ENCODE measurements around the gene ZC3HAV1. TPM values are rescaled to one million over a fixed set of nuclear protein-coding genes. Genes with fewer than 3 reads are reported as not detected.

The ZC3HAV1 gene
- total and polyA plus RNA-seq, 2 experiments from 2014 or later = 24.8 to 56.8 TPM

DNA sequence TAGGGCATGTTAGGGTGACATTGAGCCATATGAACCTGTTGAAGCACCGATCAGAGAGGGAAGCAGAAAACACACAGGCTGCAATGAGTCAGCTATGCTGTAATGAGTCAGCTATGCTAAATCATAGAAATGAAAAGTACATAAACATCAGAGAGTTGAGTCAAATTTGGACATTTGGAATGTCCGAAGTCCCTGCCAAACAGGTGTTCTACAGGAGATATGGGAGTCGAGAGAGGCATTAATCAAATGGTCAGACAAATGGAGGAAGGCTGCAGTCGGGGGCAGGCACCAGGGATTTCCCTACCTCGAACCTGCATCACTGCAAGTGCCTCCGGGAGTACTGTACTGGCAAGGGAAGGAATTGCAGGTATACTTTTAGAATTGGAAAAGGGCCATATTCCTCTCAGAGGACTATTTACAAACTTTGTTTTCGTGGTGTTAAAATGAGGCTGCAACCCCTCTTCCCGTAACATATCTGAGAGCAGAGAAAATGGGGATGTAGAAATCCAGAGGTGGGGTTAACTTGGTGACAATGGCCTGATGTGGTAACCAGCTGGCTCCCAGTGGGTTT lies 8.8 kb upstream of the ZC3HAV1 start:
- Histone ChIP-seq H3F3A (replicated peaks; ENCODE audit: low read depth) (no peaks in the 10 kb centered on the region), H3K4me1 (ENCODE audit: insufficient read depth) (no peaks in the 10 kb centered on the region), H3K79me2 (replicated peaks; ENCODE audit: insufficient read depth) (no peaks in the 10 kb centered on the region), H3K36me3 (ENCODE audit: insufficient read depth) (no peaks in the 10 kb centered on the region), H2AFZ (peak overlapping the region; percentile 96), H3K9me2 (ENCODE audit: insufficient read depth) (0 out of 2 replicates have a peak, but pooled peaks cover 2% of the 10 kb centered on the region), H3K27ac (ENCODE audit: low read depth) (no peak overlapping the region), H3K27me3 (ENCODE audit: insufficient read depth) (no peaks in the 10 kb centered on the region), H4K20me1 (replicated peaks; ENCODE audit: insufficient read depth) (no peaks in the 10 kb centered on the region), H3K4me3 (no peak overlapping the region), H3K4me2 (no peak overlapping the region)
- H3K27ac Mint-ChIP-seq = 0 out of 2 replicates have a peak overlapping the region, but pooled peaks have one; percentile 15
- DNase-seq (ENCODE audit: low spot score) (peak; percentile 53), ATAC-seq (peak; percentile 89)
- H3K9me3 Mint-ChIP-seq = no peaks in the 10 kb centered on the region
- H3K27me3 Mint-ChIP-seq (ENCODE audit: insufficient read depth, low read depth, poor library complexity) = peaks cover 4% of the 10 kb centered on the region
- H3K4me3 Mint-ChIP-seq = no peak overlapping the region; the same call in 2 of the 3 replicates
- H3K4me1 Mint-ChIP-seq = peaks cover 12% of the 10 kb centered on the region
- no peaks in the 10 kb centered on the region for H3K36me3 Mint-ChIP-seq (ENCODE audit: low read depth)
- TF ChIP-seq ZNF114 (CRISPR knock-in tag; IDR thresholded peaks at IDR 0.05) (no peak), POLR2AphosphoS5 (IDR thresholded peaks at IDR 0.05; ENCODE audit: low read depth) (no peak), CREB1 (CRISPR knock-in tag; IDR thresholded peaks at IDR 0.05; ENCODE audit: low read depth) (no peak), EZH2phosphoT487 (IDR thresholded peaks at IDR 0.05; ENCODE audit: unreplicated experiment) (no peak), EZH2 (IDR thresholded peaks at IDR 0.05; ENCODE audit: low read depth, unreplicated experiment) (no peak), ZNF331 (CRISPR knock-in tag; IDR thresholded peaks at IDR 0.05; ENCODE audit: low read depth) (no peak), NANOG (IDR thresholded peaks at IDR 0.05; ENCODE audit: borderline replicate concordance) (no peak), JUNB (IDR thresholded peaks at IDR 0.05; ENCODE audit: unreplicated experiment) (no peak)
- TF ChIP-seq, protein P1, sequence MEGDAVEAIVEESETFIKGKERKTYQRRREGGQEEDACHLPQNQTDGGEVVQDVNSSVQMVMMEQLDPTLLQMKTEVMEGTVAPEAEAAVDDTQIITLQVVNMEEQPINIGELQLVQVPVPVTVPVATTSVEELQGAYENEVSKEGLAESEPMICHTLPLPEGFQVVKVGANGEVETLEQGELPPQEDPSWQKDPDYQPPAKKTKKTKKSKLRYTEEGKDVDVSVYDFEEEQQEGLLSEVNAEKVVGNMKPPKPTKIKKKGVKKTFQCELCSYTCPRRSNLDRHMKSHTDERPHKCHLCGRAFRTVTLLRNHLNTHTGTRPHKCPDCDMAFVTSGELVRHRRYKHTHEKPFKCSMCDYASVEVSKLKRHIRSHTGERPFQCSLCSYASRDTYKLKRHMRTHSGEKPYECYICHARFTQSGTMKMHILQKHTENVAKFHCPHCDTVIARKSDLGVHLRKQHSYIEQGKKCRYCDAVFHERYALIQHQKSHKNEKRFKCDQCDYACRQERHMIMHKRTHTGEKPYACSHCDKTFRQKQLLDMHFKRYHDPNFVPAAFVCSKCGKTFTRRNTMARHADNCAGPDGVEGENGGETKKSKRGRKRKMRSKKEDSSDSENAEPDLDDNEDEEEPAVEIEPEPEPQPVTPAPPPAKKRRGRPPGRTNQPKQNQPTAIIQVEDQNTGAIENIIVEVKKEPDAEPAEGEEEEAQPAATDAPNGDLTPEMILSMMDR (conservative IDR thresholded peaks at IDR 0.05; ENCODE audit: low read depth in 2 of 2) = no peak
- TF ChIP-seq, protein P2, sequence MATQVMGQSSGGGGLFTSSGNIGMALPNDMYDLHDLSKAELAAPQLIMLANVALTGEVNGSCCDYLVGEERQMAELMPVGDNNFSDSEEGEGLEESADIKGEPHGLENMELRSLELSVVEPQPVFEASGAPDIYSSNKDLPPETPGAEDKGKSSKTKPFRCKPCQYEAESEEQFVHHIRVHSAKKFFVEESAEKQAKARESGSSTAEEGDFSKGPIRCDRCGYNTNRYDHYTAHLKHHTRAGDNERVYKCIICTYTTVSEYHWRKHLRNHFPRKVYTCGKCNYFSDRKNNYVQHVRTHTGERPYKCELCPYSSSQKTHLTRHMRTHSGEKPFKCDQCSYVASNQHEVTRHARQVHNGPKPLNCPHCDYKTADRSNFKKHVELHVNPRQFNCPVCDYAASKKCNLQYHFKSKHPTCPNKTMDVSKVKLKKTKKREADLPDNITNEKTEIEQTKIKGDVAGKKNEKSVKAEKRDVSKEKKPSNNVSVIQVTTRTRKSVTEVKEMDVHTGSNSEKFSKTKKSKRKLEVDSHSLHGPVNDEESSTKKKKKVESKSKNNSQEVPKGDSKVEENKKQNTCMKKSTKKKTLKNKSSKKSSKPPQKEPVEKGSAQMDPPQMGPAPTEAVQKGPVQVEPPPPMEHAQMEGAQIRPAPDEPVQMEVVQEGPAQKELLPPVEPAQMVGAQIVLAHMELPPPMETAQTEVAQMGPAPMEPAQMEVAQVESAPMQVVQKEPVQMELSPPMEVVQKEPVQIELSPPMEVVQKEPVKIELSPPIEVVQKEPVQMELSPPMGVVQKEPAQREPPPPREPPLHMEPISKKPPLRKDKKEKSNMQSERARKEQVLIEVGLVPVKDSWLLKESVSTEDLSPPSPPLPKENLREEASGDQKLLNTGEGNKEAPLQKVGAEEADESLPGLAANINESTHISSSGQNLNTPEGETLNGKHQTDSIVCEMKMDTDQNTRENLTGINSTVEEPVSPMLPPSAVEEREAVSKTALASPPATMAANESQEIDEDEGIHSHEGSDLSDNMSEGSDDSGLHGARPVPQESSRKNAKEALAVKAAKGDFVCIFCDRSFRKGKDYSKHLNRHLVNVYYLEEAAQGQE (IDR thresholded peaks at IDR 0.05; ENCODE audit: unreplicated experiment) = no peak
